Embryonic facial prominence (tissue), 1 donor: ENCODE measurements around the gene SRD5A3.
"Not testable (repeated sequence)": the region's sequence is repeated elsewhere in the genome, so short reads cannot be mapped to it uniquely, and the experiment has no call there.

Source experiments
- DNase-seq: peaks from one replicate; pipeline ENCODE4 v3.0.0-alpha.2; 2016; ENCODE audit errors: extremely low spot score

The SRD5A3 gene

DNA sequence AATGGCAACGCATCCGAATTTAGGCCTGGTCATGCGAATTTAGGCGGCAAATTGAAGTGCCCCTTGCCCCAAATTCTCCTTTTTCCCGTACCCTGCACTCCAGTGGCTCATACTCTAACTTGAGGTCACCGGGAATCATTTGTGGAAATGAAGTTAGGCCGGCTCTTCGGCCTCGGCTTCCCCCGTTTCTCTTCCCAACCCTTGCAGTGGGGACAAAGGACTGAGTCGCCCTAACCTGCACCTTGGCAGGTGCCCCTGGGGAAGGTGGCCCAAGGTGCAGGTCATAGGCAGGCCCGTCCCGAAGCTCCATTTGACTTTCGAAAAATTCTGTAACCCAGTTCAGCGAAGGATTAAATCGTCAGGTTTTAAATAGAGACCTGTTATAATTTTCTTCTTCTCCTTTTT, 811 bp downstream of the SRD5A3 start:
- DNase-seq, result no peak

DNA sequence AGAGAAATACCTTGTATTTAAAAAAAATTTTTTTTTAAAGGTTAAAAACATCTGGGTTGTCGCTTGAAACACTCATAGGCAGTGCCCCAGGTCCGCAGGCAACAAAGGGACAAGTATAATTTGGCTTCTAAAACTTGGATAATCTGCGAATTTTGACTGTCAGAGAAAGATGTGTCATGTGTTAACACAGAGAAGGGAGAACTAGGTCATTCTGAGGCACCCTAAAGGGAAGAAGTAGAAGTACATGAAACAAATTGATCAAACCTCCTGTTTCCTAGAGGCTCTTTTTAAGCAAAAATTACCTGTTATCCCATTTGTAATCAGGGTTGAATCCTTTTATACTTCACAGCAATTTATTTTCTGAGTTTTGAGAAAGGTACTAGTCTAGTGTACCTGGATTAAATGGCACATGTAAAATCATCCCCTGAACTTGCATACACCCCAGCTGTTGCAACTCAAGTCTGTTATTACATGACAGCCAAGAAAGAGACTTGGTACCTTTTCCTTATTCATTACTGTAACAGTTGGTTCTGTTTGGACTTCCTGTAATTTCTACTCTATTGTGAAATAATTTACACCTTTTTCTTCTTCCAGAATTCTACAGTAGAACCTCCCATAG, 1.7 kb downstream of the SRD5A3 start:
- DNase-seq, result no peak

DNA sequence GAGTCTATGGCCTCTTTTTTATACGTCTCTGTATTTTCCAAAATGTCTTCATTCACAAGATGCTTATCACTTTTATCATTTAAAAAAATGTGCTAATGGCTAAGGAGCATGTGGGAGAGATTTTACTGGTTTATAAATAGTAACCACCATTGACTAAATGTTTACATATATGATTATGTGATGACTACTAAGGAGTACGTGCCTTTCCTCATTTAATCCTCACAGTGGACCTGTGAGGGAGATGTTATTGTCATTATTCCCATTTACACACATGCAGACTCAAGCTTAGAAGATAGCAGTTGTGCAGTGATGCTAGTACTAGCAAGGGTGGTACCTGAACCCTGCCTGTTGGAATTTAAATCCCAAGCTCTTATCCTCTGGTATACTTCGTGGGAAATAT, 2.4 kb downstream of the SRD5A3 start:
- DNase-seq, result no peak

DNA sequence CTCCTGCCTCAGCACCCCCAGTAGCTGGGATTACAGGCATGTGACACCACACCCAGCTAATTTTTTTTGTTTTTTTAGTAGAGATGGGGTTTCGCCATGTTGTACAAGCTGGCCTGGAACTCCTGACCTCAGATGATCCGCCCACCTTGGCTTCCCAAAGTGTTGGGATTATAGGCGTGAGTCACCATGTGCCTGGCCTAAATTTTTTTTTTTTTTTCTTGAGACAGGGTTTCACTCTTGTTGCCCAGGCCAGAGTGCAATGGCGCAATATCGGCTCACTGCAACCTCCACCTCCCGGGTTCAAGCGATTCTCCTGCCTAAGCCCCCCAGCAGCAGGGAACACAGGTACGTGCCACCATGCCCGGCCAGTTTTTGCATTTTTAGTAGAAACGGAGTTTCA, 4.8 kb downstream of the SRD5A3 start:
- DNase-seq, result not testable (repeated sequence)

DNA sequence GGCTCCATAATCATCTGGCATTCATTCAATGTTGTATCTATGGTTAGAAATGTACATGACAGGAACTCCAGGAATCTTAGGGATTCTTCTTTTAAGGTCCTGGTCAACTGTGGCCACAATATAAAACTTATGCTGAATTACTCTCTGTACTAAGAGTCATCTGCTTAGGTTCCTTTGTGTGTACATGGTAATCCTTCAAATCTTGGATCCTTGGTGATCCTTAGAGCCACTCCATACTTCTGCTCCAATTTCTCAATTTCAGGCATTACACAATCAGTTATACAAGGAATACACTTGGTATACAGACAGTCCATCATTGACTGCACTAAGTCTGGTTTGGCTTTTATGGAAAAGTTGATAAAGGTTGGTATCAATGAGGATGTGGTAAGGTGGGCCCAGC, 5.8 kb downstream of the SRD5A3 start:
- DNase-seq, result no peak

DNA sequence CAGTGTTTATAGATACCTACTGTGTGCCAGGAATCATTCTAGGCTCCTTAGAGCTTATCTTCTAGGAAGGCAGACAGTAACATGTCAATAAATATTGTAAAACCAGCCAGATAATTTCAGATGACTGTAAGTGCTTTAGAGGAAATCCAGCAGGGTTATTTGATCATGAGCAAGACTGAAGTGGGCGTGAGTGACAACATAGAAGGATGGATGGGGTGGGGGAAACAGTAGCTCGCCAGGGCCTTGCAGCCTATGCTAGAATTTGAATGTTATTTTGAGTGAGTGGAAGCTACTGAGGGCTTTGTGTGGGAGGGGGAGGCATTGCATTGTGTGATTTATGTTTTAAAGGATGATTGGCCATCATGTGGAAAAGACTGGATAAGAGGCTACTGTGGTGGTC, 6.7 kb downstream of the SRD5A3 start:
- DNase-seq, result no peak

DNA sequence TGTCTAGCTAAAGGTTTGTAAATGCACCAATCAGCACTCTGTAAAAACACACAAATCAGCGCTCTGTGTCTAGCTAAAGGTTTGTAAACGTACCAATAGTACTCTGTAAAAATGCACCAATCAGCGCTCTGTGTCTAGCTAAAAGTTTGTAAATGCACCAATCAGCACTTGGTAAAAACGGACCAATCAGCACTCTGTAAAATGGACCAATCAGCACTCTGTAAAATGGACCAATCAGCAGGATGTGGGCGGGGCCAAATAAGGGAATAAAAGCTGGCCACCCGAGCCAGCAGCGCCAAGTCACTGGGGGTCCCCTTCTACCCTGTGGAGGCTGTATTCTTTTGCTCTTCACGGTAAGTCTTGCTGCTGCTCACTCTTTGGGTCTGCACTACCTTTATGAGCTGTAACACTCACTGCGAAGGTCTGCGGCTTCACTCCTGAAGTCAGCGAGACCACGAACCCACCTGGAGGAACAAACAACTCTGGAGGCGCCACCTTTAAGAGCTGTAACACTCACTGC, 7.2 kb downstream of the SRD5A3 start:
- not testable (repeated sequence) for DNase-seq

DNA sequence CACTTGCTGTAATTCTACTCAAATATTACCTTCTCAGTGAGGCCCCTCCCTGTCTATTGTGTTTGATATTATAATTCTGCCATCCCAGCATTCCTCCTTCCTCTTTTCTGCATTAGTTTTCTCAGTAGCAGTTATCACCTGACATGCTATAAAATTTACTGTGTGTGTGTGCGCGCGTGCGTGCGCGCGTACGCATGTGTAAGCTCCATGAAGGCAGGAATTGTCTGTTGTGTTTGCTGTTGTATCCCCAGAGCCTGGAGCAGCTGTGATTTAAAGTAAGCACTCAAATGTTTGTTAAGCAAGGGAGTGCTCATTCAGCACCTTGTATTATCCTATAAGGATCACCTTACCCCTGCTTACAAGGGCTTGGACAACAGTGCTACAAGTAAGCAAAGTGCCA, 8.6 kb downstream of the SRD5A3 start:
- DNase-seq, result no peak

DNA sequence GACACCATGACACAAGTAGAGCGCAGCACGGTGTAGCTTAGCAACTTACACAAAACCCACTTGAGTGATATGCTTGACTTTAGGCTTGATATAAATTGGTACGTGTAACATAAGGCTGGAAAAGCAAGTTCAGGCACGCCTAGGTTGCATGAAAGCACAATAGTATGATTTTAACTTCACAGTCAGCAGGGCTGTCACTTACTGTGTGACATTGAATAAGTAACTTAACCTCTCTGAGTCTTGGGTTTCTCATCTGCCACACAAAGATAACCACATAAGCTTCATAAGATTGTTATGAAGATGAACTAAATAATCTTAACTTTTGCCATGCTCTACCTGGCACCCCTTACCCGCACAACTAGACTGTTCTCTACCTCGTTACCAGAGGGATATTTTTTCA, 9.5 kb downstream of the SRD5A3 start:
- no peak for DNase-seq

DNA sequence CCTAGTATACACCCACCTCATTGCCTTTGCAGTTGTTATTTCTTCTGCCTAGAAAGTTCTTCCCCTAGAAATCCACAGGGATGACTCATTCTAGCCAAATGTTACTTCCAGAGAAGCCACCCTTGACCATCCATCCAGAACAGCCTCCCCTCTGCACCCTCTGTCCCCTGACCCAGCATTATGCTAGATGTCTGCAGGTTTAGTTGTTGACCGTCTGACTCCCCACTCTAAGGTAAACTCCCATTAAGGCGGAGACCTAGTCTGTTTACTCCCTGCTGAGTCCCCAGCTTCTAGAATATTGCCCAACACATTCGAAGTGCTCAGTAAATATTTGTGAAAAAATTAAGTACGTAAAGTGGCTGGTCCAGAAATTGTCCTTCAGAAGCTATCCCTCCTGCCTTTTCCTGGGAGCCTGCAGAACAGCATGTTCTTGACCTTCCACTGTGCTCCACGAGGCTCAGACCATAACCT, 11.0 kb downstream of the SRD5A3 start:
- DNase-seq, result no peak

DNA sequence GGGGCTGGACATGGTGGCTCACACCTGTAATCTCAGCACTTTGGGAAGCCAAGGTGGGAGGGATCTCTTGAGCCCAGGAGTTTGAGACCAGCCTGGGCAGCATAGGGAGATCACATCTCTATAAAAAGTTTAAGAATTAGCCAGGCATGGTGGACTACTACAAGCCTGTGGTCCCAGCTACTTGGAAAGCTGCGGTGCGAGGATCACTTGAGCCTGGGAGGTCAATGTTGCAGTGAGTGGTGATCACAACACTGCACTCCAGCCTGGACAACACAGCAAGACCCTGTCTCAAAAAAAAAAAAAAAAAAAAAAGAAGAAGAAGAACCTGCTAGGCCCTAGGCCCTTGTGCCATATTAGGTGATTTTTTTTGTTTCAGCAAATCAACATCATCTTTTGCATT, 12.2 kb downstream of the SRD5A3 start:
- DNase-seq, result no peak

DNA sequence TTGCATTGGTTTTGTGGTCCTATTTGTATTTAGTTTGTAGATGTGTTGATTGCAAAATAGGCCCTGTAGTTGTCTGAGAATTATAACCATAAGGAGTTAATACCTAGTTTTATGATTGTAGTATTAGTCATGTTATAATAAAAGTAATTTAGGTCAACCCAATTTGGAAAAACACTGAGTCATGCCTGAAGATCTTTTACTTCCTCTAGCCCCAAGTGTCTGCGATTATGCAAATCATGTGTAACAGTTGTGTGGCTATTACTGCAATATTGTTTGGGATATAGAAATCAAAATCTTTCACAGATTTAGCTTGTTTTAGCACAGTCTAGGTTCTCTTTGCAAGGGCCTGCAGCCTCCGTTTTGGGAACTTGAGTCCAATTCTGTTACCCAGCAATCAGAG, 12.6 kb downstream of the SRD5A3 start:
- no peak for DNase-seq

DNA sequence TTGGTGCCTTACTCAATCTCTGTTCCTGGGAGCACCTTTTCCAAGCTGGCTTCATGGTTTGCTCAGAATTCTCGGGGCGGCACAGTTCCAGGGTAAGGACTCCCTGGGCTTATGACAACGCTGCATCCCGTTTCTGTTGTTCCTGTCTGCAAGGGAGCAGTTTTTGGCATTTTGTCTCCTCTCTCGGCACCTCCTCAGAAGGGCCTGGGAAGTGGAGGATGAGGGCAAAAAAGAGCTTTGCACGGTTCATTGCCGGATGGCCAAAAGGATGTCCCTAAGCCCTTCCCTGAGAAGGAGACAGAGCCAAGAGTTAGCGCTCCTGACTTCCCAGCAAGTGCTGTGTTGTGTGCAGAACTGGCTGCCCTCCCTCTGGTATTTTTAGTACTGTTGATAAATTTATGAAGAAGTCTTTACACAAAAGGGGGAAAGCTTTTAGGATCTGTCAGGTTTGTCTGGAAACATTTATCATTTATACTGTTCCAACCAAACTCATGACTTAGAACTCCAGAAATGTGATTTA, 13.4 kb downstream of the SRD5A3 start:
- DNase-seq, result no peak

DNA sequence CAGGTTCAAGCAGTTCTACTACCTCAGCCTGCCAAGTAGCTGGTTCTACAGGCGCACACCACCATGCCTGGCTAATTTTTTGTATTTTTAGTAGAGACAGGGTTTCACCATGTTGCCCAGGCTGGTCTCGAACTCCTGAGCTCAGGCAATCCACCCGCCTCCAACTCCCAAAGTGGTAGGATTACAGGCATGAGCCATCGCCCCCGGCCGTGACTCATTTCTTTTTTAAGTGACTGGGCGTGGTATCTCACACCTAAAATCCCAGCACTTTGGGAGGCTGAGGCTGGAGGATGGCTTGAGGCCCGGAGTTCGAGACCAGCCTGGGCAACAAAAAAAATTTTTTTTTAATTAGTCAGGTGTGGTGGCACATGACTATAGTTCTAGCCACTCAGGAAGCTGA, 16.9 kb downstream of the SRD5A3 start:
- DNase-seq, result not testable (repeated sequence)

DNA sequence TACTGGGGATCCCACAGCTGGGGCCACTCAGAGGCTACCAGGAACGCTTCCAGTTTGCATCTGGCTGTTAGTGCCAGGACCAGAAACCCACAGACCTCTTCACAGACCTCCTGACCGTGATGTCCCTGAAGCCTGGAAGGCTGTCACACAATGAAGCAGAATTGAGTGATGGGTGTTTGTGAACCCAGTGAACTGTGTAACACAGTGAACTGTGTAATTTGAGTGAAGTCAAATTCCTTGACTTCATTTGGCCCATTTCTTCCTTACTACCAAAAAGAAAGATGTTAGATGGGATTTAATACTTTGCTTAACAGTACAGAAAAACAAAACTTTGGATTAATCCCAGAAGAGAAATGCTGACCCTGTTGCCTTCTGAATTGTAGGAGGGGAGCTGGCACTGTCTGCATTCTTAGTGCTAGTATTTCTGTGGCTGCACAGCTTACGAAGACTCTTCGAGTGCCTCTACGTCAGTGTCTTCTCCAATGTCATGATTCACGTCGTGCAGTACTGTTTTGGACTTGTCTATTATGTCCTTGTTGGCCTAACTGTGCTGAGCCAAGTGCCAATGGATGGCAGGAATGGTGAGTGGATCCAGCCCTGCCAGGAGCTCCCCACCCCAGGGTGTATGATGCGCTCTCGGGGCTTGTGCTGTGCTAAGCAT, 17.8 kb downstream of the SRD5A3 start:
- no peak for DNase-seq

DNA sequence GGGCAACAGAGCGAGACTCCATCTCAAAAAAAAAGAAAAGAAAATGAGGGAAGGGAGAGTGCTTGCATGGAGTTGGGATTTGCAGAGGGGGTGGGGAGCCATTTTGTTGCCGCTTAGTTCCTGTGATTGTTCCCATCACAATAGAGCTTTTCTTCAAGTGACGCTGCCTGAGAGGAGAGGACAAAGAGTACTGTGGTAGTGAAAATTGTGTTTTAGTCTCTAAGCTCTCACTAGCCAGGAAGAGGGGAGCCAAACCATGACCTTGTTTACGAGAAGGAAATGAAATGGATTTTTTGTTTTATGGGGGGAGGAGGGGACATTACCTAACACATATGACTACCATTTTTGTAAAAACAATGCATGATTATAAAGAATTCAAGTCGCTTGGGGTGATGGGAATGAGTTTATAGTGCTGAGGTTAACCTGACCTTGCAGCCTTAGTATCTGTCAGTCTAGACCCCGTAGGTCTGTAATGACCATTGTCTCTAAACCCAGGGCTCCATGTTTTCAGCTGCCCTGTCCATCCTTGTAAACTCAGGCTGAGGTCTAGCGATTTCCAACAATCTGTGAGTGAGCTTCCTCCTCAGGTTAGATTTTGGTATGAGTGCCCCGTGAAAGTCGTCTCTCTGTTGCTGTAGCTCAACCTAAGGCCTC, 18.8 kb downstream of the SRD5A3 start:
- DNase-seq, result no peak

DNA sequence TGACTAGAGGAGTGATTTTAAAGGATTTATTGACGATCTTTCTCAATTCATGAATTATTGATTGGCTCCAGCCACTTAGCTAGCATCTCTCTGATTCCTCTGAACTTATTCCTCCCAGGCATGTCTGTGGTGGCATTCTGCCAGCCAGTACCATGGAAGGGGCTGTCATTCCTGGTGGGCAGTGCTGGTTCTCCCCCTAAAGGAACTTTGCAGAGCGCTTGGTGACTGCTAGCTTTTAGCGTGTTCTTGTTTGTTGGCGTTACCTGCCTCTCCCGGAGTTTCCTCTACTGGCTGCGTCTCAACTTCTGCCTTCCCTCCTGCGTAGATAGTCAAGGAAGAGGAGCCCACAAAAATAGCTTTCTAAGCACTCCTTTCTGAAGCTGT, 19.3 kb downstream of the SRD5A3 start:
- no peak for DNase-seq

DNA sequence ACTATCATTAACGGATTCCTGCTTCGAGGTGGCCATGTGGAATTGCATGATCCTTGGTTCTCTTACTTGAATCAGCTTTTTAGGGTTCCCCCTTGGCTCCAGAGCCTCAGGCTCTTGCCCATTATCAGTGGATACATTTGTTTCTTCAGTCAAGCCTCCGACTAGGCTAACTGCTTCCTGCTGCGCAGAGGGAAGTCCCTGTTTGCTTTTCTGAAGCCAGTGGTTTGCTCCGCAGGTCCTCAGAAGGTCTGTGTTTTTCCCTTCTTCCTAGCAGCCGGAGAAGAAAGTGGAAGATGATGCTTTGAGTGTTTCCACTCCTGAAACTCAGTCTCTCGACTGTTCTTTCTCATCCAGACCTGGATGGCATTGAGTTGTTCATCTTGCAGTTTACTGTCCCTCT, 20.6 kb downstream of the SRD5A3 start:
- DNase-seq, result no peak

DNA sequence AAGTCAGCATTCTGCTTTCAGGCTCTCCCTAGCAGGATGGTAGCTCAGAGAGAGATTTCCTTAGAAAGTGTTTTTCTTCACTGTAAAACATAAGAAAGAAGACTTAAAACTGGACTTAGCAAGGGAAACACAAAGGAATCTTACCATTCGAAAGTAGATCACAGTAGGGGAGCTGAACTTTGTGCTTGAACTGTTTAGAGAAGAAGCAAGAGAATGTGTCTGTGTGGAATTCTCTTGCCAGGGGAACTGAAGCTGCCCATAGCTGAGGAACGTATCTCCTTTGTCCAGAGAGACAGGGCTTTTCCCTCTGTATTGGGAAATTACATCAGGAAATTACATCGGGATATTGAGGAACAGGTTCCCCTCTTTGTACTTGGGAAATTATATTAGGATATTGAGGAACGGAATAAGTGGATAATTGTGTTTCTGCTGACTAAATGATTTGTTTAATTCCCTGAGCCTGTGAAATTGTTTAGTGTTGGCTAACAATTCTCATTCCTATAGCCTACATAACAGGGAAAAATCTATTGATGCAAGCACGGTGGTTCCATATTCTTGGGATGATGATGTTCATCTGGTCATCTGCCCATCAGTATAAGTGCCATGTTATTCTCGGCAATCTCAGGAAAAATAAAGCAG, 21.2 kb downstream of the SRD5A3 start:
- DNase-seq, result no peak

DNA sequence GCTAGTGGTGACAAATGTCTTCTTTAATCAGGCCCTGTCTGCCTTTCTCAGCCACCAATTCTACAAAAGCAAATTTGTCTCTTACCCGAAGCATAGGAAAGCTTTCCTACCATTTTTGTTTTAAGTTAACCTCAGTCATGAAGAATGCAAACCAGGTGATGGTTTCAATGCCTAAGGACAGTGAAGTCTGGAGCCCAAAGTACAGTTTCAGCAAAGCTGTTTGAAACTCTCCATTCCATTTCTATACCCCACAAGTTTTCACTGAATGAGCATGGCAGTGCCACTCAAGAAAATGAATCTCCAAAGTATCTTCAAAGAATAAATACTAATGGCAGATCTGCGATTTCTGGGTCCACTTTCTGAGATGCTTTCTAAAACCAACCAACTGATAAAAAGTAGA, 23.9 kb downstream of the SRD5A3 start:
- no peak for DNase-seq

DNA sequence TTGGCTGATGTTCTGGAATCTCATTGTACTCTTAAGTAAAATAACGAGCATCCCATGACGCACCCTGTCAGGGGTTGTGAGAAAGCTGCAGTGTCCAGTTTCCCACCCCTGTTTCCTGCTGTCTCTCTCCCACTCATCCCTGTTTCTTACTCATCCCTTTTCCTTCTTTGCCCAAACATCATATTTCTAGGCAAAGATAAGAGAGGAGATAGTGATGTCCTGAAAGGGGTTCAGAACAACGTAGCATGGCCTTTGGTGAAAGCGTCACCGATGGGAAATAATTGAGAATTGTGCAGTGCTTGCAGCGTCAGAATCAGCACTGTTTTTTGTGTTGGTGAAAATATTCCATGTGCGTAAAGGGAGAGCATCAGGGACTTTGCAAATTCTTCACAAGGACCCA, 26.2 kb downstream of the SRD5A3 start:
- DNase-seq, result no peak

DNA sequence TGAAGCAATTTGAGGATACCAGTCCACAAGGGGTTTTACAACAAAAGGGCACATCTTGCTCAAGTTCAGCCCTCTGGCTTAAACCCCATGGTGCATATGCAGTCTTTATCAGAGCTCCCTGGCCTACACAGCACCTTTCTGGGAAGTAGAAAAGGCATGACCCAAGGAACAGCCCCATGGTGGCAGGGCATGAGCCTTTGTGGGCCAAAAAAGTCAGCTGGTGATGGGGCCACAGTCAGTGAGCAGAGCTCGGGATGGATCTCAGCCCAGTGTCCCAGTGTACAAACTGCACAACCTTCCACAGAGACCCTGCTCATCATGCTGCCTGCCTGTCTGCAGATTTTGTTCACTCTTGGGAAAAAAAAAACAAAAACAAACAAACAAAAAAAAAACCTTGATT, 27.4 kb downstream of the SRD5A3 start:
- DNase-seq, result no peak
